D721Med (cell line): ENCODE data around the gene GRN.

Source experiments
- DNase-seq: peaks from one replicate; pipeline ENCODE4 v3.0.0; 2011; ENCODE audit warnings: low spot score; ENCODE audit not compliant: insufficient read length
- FAIRE-seq: peaks from 2 replicates; lab custom pipeline; 2011; peaks lifted over from hg19 to GRCh38; lab: Jason Lieb, UNC
- TF ChIP-seq, protein P1 (sequence below): IDR thresholded peaks from 2 replicates; pipeline ENCODE4 v1.5.1; 2012; ENCODE audit warnings: mild to moderate bottlenecking, control low read depth; ENCODE audit not compliant: insufficient read depth; ENCODE audit errors: missing control alignments

Gene GRN

DNA sequence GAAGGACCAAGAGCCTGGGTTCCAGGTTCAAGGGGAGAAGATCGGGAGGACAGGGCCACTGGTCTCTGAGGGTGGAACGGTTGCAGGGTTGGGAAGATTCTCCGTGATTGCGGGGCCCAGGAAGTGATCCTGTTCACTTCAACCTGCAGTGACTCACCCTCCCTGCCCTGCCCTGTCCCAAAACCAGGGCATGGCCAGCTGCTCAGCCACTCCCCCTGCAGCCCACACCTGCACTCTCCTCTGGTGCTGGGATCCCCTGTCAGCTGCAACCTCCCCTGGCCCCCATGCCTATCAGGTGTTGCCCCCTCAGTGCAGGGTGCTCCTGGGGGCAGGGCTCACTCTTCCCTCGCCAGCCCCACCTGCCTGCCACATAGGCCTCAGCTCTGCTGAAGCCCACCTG lies 35.6 kb upstream of the GRN start:
- DNase-seq (no peak), FAIRE-seq (no peak)
- TF ChIP-seq, protein P1, sequence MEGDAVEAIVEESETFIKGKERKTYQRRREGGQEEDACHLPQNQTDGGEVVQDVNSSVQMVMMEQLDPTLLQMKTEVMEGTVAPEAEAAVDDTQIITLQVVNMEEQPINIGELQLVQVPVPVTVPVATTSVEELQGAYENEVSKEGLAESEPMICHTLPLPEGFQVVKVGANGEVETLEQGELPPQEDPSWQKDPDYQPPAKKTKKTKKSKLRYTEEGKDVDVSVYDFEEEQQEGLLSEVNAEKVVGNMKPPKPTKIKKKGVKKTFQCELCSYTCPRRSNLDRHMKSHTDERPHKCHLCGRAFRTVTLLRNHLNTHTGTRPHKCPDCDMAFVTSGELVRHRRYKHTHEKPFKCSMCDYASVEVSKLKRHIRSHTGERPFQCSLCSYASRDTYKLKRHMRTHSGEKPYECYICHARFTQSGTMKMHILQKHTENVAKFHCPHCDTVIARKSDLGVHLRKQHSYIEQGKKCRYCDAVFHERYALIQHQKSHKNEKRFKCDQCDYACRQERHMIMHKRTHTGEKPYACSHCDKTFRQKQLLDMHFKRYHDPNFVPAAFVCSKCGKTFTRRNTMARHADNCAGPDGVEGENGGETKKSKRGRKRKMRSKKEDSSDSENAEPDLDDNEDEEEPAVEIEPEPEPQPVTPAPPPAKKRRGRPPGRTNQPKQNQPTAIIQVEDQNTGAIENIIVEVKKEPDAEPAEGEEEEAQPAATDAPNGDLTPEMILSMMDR, result no peak

DNA sequence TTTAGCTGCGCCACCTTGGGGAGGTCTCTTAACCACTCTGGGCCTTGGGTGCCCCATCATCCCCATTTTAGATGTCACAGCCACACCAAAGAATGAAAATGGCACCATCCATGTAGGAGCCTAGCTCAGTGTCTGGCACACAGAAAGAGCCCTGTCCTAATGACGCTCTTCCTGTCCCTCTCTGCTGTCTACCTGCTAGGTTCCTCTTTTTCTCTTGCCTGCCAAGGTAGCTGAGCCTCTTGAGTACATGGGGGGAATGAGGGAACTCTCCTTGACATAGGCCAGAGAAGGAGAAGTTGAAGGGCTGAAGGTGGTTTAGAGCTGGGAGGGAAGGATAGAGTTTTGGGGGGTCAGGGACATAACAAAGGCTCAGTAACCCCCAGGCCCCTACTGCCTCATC lies 34.9 kb upstream of the GRN start:
- TF ChIP-seq, protein P1, result no peak
- DNase-seq, result no peak
- FAIRE-seq, result no peak

DNA sequence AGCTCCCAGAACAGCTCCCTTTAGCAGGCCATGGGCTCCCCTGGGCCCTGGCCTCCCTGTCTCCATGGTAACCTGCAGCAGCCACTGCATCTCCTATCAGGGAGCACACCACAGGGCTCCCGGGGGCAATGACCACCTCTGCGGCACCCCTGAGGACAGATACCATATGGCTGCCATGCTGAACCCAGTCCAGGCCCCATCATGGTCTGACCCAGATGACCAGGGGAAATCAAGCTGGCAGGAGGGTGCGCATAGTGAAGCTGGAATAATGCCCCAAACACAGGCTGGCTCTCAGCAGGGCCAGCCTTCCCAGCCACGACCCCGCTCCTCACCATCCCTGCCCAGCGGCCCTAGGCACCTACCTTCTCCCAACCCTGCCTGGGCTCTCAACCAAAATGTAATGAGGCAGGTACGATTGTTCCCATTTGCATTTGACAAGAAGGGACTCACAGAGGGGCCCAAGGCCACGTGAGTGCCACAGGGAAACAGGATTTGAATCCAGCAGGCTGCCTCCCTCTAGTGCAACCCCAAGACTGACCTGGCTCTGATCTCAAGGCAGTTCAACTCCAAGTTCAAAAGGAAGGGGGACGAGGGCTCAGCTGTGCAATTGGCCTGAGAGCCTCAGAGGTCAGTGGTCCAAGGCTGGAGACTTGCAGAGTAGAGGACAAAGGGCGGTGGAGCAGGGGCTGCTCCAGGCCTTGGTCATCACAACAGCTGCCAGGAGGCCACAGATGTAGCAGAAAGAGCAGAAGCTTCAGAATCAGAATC lies 34.3 kb upstream of the GRN start:
- FAIRE-seq (no peak), DNase-seq (no peak)
- TF ChIP-seq, protein P1, result no peak

DNA sequence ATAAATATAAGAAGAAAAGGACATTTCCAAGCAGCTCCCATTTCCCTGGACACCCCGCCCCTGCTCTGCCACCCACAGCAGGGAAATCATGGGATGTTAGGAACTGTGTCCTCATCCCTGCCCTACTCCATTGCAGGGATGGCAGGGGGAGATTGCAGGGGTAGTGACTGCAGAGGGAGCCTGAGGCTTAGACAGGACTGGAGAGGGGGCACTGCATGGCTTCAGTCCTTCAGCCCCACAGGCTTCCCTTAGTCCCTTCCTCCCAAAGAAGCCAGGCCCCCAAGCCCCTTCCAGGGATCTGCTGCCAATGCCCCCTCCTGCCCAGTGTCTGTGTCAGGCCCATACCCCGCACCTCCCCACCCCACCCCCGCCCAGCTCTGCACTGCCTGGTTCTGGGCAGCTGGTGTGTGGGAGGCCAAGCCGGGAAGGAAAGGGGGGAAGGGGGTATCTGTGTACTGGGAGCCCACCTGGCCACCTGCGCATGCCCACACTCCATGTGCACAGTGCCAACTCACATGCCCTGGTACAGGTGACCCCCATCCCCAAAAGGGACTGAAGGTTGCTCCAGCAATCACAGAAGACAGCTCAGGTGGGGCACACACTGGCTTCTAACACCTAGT lies 33.4 kb upstream of the GRN start:
- TF ChIP-seq, protein P1, result no peak
- DNase-seq, result no peak
- FAIRE-seq, result no peak

DNA sequence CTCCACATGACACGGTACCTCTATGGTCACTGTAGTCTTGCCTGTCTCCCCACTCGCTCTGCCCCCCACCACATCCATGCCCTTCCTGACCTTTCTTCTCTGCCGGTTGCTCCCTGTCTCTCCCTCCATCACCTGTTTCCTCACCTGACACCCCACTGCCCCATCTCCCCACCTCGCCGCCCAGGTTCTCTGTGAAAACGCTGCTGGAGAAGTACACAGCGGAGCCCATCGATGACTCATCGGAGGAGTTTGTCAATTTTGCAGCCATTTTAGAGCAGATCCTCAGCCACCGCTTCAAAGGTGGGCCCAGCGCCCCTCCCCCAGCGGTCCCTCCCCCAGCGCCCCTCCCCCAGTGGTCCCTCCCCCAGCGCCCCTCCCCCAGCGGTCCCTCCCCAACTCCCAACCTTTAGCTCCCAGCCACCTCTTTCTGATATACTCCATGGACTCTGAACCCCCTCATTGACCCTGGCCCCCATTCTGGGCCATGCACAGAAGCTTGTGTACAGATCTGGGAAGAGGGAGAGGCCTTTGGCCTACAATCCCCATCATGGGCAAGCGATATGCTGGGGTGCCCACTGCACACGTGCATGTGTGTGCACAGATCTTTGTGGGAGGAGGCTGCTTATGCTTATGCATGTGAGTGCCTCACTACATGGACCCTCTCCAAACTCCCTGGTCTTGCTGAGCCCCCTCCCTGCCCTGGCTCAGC lies 32.6 kb upstream of the GRN start:
- FAIRE-seq, result no peak
- TF ChIP-seq, protein P1, result no peak
- no peak for DNase-seq

DNA sequence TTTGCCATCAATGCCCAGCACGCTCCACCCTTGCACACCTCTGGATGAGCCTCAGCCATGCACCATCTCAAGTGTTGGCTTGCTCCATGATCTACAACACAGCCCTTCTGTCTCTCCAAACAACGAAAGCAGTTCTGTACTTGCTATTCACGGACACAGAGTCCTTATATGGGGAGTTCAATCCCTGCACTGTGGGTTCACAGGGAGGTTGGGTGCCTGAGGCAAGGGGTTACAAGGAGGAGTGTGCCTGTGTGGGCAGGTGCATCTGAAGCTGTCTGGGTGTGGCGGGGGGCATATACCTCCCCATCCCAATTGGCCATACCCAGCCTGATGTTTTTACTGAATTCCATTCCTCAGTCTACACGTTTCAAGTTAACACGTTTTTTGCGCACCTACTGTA lies 31.1 kb upstream of the GRN start:
- TF ChIP-seq, protein P1, result no peak
- DNase-seq (no peak), FAIRE-seq (no peak)
